ENCODE data around the gene ZNF124. TPM values are rescaled to one million over a fixed set of nuclear protein-coding genes. Genes with fewer than 3 reads are reported as not detected.

The ZNF124 gene
- total RNA-seq, 1 experiment from 2014 or later = 16.3 TPM

DNA sequence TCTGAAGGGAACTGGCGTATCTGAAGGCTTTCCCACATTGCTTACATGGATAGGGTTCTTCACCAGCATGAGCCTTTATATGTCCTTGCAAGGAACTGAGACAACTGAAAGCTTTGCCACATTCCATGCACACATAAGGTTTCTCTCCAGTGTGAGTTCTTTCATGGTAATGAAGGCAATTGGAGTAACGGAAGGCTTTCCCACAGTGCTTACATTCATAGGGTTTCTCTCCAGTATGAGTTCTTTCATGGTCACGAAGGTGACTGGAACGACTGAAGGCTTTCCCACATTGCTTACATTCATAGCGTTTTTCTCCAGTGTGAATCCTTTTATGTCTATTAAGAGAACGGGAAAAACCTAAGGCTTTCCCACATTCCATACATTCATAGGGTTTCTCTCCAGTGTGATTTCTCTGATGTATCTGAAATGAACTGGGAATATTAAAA lies 15.0 kb downstream of the ZNF124 start:
- Histone ChIP-seq H3K36me3 (ENCODE audit: control insufficient read depth in 1 of 2, insufficient read depth in 2 of 2, low read length in 2 of 2) (peaks cover 8 to 70% of the 10 kb centered on the region in 2 experiments), H3K79me2 (ENCODE audit: insufficient read depth, low read length) (peaks cover 48% of the 10 kb centered on the region), H3K9me2 (ENCODE audit: insufficient read depth) (no peaks in the 10 kb centered on the region), H3K27ac (ENCODE audit: low read depth, low read length) (no peak overlapping the region), H3K9me3 (ENCODE audit: control insufficient read depth in 1 of 2, insufficient read depth in 1 of 2, low read depth in 1 of 2, low read length in 2 of 2) (peaks cover 35 to 61% of the 10 kb centered on the region in 2 experiments), H3K4me3 (replicated peaks in 1 of 2; ENCODE audit: low read depth in 1 of 2, low read length in 2 of 2) (no peak overlapping the region), H4K20me1 (ENCODE audit: insufficient read depth) (no peaks in the 10 kb centered on the region), H2AFZ (ENCODE audit: low read depth, low read length, poor library complexity, severe bottlenecking) (no peak overlapping the region), H3K4me2 (ENCODE audit: low read length) (no peak overlapping the region), H3K4me1 (ENCODE audit: control insufficient read depth in 1 of 2, insufficient read depth in 2 of 2, low read length in 2 of 2) (no peaks in the 10 kb centered on the region), H3K27me3 (ENCODE audit: insufficient read depth, low read length) (no peaks in the 10 kb centered on the region), H3K9ac (ENCODE audit: low read length) (no peak overlapping the region)
- POLR2A ChIA-PET = no interaction called here
- TF ChIP-seq ZNF274 (IDR thresholded peaks at IDR 0.05; ENCODE audit: low read depth, low read length) = peak; percentile 92
- no peak for TF ChIP-seq RAD21 (IDR thresholded peaks at IDR 0.05; ENCODE audit: low read depth)
- RAD21 ChIA-PET (ENCODE audit: low non-redundant PET in 1 of 2, low total read pairs in 2 of 2, uncharacterized antibody in 2 of 2, unreplicated experiment in 2 of 2) = no interaction called here
- DNase-seq (ENCODE audit: low read depth, low spot score) = no peak
- BruUV-seq (replicated peaks) = no TSS peak
- CTCF ChIA-PET = no interaction called here
- intact Hi-C loops (cut with micrococcal nuclease) = loop anchor here (10.0 kb wide), 2 partner anchors 92 to 418 kb away; no protein-coding TSS in a partner anchor
- ATAC-seq = no peak

DNA sequence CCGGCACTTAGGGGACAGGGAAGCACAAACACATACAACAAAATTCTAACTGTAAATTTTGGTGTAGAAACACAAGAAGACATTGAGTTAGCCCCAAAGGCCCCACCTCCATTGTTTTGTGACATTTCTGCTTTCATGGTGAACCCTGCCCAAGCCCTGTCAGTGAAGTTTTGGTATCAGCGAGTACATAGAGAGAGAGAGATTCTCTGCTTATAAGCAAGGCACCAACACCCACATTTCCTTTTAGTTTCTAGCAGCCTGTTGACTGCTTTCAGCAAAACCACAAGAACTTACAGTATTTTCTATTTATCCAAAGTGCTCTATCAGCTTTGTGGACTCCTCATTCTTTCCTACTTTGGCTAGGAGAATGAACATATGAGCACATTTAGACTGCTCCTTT lies 24.0 kb downstream of the ZNF124 start:
- intact Hi-C loops (cut with micrococcal nuclease) = no loop called here
- no peak overlapping the region for H3K4me2 ChIP-seq (ENCODE audit: low read length)
- no peaks in the 10 kb centered on the region for H3K4me1 ChIP-seq (ENCODE audit: control insufficient read depth in 1 of 2, insufficient read depth in 2 of 2, low read length in 2 of 2)
- ChIA-PET CTCF (no interaction called here), POLR2A (no interaction called here), RAD21 (ENCODE audit: low non-redundant PET in 1 of 2, low total read pairs in 2 of 2, uncharacterized antibody in 2 of 2, unreplicated experiment in 2 of 2) (no interaction called here)
- DNase-seq (ENCODE audit: low read depth, low spot score) = no peak
- peaks cover 18 to 46% of the 10 kb centered on the region in 2 experiments; a peak in 3 of 4 replicates for H3K9me3 ChIP-seq (ENCODE audit: control insufficient read depth in 1 of 2, insufficient read depth in 1 of 2, low read depth in 1 of 2, low read length in 2 of 2)
- BruUV-seq (replicated peaks) = no TSS peak
- H3K9ac ChIP-seq (ENCODE audit: low read length) = no peak overlapping the region
- no peak for ATAC-seq
- no peak overlapping the region for H3K27ac ChIP-seq (ENCODE audit: low read depth, low read length)
- no peak overlapping the region for H3K4me3 ChIP-seq (replicated peaks in 1 of 2; ENCODE audit: low read depth in 1 of 2, low read length in 2 of 2)
- peaks cover 3 to 37% of the 10 kb centered on the region in 2 experiments; a peak in 3 of 4 replicates for H3K36me3 ChIP-seq (ENCODE audit: control insufficient read depth in 1 of 2, insufficient read depth in 2 of 2, low read length in 2 of 2)
- H3K9me2 ChIP-seq (ENCODE audit: insufficient read depth) = no peaks in the 10 kb centered on the region; the same call in 1 of the 2 replicates
- H4K20me1 ChIP-seq (ENCODE audit: insufficient read depth) = no peaks in the 10 kb centered on the region
- peaks cover 27% of the 10 kb centered on the region for H3K79me2 ChIP-seq (ENCODE audit: insufficient read depth, low read length)
- H2AFZ ChIP-seq (ENCODE audit: low read depth, low read length, poor library complexity, severe bottlenecking) = no peak overlapping the region
- H3K27me3 ChIP-seq (ENCODE audit: insufficient read depth, low read length) = no peaks in the 10 kb centered on the region
- TF ChIP-seq ZFX (IDR thresholded peaks at IDR 0.05) (no peak), POLR2A (IDR thresholded peaks at IDR 0.05; ENCODE audit: borderline replicate concordance, extremely low read depth, insufficient read depth, insufficient read length) (no peak), ELF1 (IDR thresholded peaks at IDR 0.05; ENCODE audit: borderline replicate concordance, low read depth) (no peak), POLR2AphosphoS5 (IDR thresholded peaks at IDR 0.05; ENCODE audit: low read depth, low read length) (no peak), ZNF274 (IDR thresholded peaks at IDR 0.05; ENCODE audit: low read depth, low read length) (no peak), EZH2phosphoT487 (IDR thresholded peaks at IDR 0.05; ENCODE audit: borderline replicate concordance) (no peak), YY1 (IDR thresholded peaks at IDR 0.05; ENCODE audit: extremely low read depth, insufficient replicate concordance, low read depth, low read length) (no peak), SP1 (IDR thresholded peaks at IDR 0.05; ENCODE audit: low read depth) (no peak)
- TF ChIP-seq, protein P1, sequence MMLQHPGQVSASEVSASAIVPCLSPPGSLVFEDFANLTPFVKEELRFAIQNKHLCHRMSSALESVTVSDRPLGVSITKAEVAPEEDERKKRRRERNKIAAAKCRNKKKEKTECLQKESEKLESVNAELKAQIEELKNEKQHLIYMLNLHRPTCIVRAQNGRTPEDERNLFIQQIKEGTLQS (IDR thresholded peaks at IDR 0.05) = no peak
- TF ChIP-seq, protein P2, sequence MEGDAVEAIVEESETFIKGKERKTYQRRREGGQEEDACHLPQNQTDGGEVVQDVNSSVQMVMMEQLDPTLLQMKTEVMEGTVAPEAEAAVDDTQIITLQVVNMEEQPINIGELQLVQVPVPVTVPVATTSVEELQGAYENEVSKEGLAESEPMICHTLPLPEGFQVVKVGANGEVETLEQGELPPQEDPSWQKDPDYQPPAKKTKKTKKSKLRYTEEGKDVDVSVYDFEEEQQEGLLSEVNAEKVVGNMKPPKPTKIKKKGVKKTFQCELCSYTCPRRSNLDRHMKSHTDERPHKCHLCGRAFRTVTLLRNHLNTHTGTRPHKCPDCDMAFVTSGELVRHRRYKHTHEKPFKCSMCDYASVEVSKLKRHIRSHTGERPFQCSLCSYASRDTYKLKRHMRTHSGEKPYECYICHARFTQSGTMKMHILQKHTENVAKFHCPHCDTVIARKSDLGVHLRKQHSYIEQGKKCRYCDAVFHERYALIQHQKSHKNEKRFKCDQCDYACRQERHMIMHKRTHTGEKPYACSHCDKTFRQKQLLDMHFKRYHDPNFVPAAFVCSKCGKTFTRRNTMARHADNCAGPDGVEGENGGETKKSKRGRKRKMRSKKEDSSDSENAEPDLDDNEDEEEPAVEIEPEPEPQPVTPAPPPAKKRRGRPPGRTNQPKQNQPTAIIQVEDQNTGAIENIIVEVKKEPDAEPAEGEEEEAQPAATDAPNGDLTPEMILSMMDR (IDR thresholded peaks at IDR 0.05 in 2 of 3, conservative IDR thresholded peaks at IDR 0.05 in 1 of 3; ENCODE audit: borderline replicate concordance in 1 of 3, insufficient read depth in 1 of 3, low read depth in 2 of 3, low read length in 2 of 3) = no peak
- TF ChIP-seq, protein P3, sequence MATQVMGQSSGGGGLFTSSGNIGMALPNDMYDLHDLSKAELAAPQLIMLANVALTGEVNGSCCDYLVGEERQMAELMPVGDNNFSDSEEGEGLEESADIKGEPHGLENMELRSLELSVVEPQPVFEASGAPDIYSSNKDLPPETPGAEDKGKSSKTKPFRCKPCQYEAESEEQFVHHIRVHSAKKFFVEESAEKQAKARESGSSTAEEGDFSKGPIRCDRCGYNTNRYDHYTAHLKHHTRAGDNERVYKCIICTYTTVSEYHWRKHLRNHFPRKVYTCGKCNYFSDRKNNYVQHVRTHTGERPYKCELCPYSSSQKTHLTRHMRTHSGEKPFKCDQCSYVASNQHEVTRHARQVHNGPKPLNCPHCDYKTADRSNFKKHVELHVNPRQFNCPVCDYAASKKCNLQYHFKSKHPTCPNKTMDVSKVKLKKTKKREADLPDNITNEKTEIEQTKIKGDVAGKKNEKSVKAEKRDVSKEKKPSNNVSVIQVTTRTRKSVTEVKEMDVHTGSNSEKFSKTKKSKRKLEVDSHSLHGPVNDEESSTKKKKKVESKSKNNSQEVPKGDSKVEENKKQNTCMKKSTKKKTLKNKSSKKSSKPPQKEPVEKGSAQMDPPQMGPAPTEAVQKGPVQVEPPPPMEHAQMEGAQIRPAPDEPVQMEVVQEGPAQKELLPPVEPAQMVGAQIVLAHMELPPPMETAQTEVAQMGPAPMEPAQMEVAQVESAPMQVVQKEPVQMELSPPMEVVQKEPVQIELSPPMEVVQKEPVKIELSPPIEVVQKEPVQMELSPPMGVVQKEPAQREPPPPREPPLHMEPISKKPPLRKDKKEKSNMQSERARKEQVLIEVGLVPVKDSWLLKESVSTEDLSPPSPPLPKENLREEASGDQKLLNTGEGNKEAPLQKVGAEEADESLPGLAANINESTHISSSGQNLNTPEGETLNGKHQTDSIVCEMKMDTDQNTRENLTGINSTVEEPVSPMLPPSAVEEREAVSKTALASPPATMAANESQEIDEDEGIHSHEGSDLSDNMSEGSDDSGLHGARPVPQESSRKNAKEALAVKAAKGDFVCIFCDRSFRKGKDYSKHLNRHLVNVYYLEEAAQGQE (IDR thresholded peaks at IDR 0.05; ENCODE audit: low read depth) = no peak
